ENCODE measurements around the gene TMEM59. TPM values are rescaled to one million over a fixed set of nuclear protein-coding genes. Genes with fewer than 3 reads are reported as not detected.

Gene TMEM59
- total RNA-seq, 1 experiment from 2014 or later: 121 TPM

DNA sequence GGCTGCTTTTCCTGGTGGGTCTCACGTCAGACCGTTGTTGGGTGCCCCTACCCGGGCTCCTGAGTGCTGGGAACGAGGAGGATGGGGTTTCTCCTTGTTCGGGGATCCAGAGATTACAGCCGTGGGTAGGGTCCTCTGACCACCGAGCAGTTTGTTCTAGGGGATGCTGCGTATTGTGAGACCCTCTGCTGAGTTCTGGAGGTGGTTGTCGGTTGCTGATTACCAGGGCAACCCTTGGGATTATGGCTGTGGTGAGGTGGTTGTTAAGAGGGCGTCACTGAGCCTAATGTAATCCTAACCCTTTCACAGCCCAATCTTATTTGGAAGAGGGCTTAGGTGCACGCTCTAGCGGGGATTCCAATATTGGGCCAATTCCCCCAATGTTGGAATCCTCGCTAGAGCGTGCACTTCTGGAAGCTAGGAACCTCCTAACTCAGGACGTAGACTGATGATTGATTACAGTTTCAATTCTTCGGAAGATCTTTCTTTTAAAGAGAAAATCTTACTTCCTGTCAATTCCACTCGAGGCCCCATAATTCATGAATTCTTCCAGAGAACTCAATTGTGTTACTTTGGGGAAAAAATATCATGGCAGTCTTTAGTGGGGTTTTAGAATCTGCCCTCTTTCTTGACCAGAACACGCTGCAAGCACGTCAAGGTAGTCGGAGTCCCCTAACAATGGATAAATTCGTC lies 887 bp upstream of the TMEM59 start:
- peak overlapping the region; percentile 70 for H3K9ac ChIP-seq (ENCODE audit: low read length)
- H4K20me1 ChIP-seq (ENCODE audit: insufficient read depth): no peaks in the 10 kb centered on the region
- peak overlapping the region; percentile 70 for H3K27ac ChIP-seq (ENCODE audit: low read depth, low read length)
- TF ChIP-seq YY1 (IDR thresholded peaks at IDR 0.05; ENCODE audit: extremely low read depth, insufficient replicate concordance, low read depth, low read length) (no peak), SP1 (IDR thresholded peaks at IDR 0.05; ENCODE audit: low read depth) (no peak), RAD21 (IDR thresholded peaks at IDR 0.05; ENCODE audit: low read depth) (no peak), POLR2AphosphoS5 (IDR thresholded peaks at IDR 0.05; ENCODE audit: low read depth, low read length) (no peak), EZH2 (IDR thresholded peaks at IDR 0.05) (no peak), ZBTB33 (IDR thresholded peaks at IDR 0.05; ENCODE audit: extremely low read depth, insufficient replicate concordance, low read length) (no peak), CBX3 (IDR thresholded peaks at IDR 0.05; ENCODE audit: low read depth) (no peak), EGR1 (IDR thresholded peaks at IDR 0.05; ENCODE audit: low read depth) (no peak), FOSL1 (IDR thresholded peaks at IDR 0.05; ENCODE audit: low read depth) (no peak), JUND (IDR thresholded peaks at IDR 0.05) (no peak), MAX (IDR thresholded peaks at IDR 0.05) (no peak), EZH2phosphoT487 (IDR thresholded peaks at IDR 0.05; ENCODE audit: borderline replicate concordance) (no peak)
- TF ChIP-seq, protein P1, sequence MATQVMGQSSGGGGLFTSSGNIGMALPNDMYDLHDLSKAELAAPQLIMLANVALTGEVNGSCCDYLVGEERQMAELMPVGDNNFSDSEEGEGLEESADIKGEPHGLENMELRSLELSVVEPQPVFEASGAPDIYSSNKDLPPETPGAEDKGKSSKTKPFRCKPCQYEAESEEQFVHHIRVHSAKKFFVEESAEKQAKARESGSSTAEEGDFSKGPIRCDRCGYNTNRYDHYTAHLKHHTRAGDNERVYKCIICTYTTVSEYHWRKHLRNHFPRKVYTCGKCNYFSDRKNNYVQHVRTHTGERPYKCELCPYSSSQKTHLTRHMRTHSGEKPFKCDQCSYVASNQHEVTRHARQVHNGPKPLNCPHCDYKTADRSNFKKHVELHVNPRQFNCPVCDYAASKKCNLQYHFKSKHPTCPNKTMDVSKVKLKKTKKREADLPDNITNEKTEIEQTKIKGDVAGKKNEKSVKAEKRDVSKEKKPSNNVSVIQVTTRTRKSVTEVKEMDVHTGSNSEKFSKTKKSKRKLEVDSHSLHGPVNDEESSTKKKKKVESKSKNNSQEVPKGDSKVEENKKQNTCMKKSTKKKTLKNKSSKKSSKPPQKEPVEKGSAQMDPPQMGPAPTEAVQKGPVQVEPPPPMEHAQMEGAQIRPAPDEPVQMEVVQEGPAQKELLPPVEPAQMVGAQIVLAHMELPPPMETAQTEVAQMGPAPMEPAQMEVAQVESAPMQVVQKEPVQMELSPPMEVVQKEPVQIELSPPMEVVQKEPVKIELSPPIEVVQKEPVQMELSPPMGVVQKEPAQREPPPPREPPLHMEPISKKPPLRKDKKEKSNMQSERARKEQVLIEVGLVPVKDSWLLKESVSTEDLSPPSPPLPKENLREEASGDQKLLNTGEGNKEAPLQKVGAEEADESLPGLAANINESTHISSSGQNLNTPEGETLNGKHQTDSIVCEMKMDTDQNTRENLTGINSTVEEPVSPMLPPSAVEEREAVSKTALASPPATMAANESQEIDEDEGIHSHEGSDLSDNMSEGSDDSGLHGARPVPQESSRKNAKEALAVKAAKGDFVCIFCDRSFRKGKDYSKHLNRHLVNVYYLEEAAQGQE (IDR thresholded peaks at IDR 0.05; ENCODE audit: low read depth): no peak
- TF ChIP-seq, protein P2, sequence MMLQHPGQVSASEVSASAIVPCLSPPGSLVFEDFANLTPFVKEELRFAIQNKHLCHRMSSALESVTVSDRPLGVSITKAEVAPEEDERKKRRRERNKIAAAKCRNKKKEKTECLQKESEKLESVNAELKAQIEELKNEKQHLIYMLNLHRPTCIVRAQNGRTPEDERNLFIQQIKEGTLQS (IDR thresholded peaks at IDR 0.05): no peak
- TF ChIP-seq, protein P3, sequence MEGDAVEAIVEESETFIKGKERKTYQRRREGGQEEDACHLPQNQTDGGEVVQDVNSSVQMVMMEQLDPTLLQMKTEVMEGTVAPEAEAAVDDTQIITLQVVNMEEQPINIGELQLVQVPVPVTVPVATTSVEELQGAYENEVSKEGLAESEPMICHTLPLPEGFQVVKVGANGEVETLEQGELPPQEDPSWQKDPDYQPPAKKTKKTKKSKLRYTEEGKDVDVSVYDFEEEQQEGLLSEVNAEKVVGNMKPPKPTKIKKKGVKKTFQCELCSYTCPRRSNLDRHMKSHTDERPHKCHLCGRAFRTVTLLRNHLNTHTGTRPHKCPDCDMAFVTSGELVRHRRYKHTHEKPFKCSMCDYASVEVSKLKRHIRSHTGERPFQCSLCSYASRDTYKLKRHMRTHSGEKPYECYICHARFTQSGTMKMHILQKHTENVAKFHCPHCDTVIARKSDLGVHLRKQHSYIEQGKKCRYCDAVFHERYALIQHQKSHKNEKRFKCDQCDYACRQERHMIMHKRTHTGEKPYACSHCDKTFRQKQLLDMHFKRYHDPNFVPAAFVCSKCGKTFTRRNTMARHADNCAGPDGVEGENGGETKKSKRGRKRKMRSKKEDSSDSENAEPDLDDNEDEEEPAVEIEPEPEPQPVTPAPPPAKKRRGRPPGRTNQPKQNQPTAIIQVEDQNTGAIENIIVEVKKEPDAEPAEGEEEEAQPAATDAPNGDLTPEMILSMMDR (IDR thresholded peaks at IDR 0.05 in 2 of 3, conservative IDR thresholded peaks at IDR 0.05 in 1 of 3; ENCODE audit: borderline replicate concordance in 1 of 3, insufficient read depth in 1 of 3, low read depth in 2 of 3, low read length in 2 of 3): no peak
- ChIA-PET CTCF (interaction anchor here (1.0 to 1.1 kb wide), 2 partner anchors 28 to 193 kb away, joined by 3 to 7 read pairs; no protein-coding TSS in a partner anchor), POLR2A (interaction anchor here (1.2 kb wide), 1 partner anchor 36 kb away, joined by 3 read pairs; the partner anchor contains the start of gene LDLRAD1), RAD21 (ENCODE audit: low non-redundant PET in 1 of 2, low total read pairs in 2 of 2, uncharacterized antibody in 2 of 2, unreplicated experiment in 2 of 2) (no interaction called here)
- peak overlapping the region; percentile 88 to 94 for H3K4me3 ChIP-seq (replicated peaks in 1 of 2; ENCODE audit: low read depth in 1 of 2, low read length in 2 of 2)
- H3K9me3 ChIP-seq (ENCODE audit: control insufficient read depth in 1 of 2, insufficient read depth in 1 of 2, low read depth in 1 of 2, low read length in 2 of 2): no peaks in the 10 kb centered on the region
- intact Hi-C loops (cut with micrococcal nuclease): loop anchor here (1.0 to 5.0 kb wide), 2 partner anchors 97 to 193 kb away; no protein-coding TSS in a partner anchor
- no peaks in the 10 kb centered on the region for H3K36me3 ChIP-seq (ENCODE audit: control insufficient read depth in 1 of 2, insufficient read depth in 2 of 2, low read length in 2 of 2)
- TSS peak; percentile 76 for BruUV-seq (replicated peaks)
- peaks cover 22% of the 10 kb centered on the region; the same call in 1 of the 2 replicates for H3K79me2 ChIP-seq (ENCODE audit: insufficient read depth, low read length)
- H3K4me2 ChIP-seq (ENCODE audit: low read length): peak overlapping the region; percentile 77
- no peaks in the 10 kb centered on the region for H3K27me3 ChIP-seq (ENCODE audit: insufficient read depth, low read length)
- peak overlapping the region; percentile 55 for H2AFZ ChIP-seq (ENCODE audit: low read depth, low read length, poor library complexity, severe bottlenecking)
- DNase-seq (ENCODE audit: low read depth, low spot score) (no peak), ATAC-seq (peak; percentile 4; the same call in 1 of the 2 replicates)
- no peaks in the 10 kb centered on the region for H3K9me2 ChIP-seq (ENCODE audit: insufficient read depth)
- peaks cover 8 to 18% of the 10 kb centered on the region in 2 experiments; a peak in 3 of 4 replicates for H3K4me1 ChIP-seq (ENCODE audit: control insufficient read depth in 1 of 2, insufficient read depth in 2 of 2, low read length in 2 of 2)
